ENCODE measurements around the gene NAV1. TPM values are rescaled to one million over a fixed set of nuclear protein-coding genes. Genes with fewer than 3 reads are reported as not detected.

NAV1 gene
- total RNA-seq, 4 donors from 2014 or later: 18.1 to 25.5 (median 21.0) TPM

DNA sequence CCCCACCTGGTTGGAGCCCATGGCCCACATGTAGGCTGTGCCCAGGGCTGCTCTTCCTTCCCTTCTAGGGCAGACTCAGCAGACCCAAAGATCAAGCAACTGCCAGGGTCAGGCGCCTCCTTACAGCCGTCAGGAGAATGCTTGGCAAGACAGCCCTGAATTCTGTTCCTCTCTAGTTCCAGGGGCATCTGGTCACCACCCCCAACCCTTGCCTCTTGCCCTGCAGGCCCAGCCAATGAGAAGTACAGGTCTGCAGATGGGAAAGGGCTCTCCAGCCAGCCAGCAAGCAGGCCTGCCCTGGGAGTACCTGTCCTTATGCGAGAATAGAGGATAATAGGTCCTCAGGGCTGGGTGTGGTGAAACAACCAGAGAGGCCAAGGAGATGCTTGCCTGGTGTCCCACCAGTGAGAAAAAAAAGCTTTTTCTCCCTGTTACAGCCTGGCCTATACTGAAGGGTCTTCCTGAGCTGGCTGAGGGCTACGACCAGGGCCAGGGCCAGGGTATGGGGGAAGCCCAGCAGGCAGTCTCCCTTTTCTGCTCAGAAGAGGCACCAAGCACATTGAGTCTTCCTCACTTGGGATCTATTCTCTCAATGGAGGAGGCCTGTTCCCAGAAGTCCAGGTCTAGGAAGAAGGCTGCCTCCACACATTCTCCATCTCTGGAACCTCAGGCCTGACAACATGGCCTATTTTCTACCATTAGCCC lies 31.4 kb downstream of the NAV1 start:
- Histone ChIP-seq H3K36me3 (no peaks in the 10 kb centered on the region), H3K9me3 (no peaks in the 10 kb centered on the region), H3K27ac (peak overlapping the region in 3 of 4 donors; percentile 59 to 79 (median 78)), H3K4me3 (no peak overlapping the region), H3K4me1 (peaks cover 3 to 52% (median 11%) of the 10 kb centered on the region in 3 donors), H3K27me3 (no peaks in the 10 kb centered on the region)
- TF ChIP-seq POLR2A (IDR thresholded peaks at IDR 0.05): no peak
- TF ChIP-seq, protein P1, sequence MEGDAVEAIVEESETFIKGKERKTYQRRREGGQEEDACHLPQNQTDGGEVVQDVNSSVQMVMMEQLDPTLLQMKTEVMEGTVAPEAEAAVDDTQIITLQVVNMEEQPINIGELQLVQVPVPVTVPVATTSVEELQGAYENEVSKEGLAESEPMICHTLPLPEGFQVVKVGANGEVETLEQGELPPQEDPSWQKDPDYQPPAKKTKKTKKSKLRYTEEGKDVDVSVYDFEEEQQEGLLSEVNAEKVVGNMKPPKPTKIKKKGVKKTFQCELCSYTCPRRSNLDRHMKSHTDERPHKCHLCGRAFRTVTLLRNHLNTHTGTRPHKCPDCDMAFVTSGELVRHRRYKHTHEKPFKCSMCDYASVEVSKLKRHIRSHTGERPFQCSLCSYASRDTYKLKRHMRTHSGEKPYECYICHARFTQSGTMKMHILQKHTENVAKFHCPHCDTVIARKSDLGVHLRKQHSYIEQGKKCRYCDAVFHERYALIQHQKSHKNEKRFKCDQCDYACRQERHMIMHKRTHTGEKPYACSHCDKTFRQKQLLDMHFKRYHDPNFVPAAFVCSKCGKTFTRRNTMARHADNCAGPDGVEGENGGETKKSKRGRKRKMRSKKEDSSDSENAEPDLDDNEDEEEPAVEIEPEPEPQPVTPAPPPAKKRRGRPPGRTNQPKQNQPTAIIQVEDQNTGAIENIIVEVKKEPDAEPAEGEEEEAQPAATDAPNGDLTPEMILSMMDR (IDR thresholded peaks at IDR 0.05): no peak
- intact Hi-C loops (cut with DNase I): no loop called here
- WGBS, 2 donors: no CpG with 5 or more reads among the region's 4 CpGs
- DNase-seq: no peak

DNA sequence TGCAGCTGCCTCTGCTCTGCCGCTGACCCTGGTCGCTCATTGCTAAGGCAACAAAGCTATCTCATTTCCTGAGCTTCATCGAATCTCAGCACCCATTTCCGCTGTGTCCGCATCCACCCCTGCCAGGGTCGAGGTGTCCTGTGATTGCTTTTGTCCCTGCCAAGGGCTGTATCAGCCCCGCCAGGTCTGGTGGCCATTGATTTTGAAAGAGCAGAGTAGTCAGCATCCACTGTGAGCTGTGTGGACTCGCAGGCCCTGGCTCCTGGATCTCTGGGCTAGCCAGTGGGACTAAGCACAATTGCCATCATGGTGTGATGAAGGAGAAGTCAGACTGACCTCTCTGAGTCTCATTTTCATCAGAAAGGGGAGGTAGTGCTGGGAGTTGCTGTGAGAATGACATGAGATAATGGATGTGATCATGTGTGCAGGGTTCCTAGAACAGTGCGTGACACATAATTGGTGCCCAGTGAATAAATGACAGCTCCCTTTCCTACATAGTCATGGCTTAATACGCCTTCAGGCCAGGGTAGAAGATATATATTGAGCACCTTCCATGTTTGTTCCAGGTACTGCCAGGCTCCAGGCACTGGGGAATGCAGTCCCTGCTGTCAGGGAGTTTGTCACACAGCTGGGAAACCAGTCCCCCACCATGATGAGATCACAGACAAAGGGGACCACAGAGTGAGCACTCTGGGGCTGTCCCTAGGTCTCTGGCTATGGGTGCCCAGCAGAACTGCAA lies 32.1 kb downstream of the NAV1 start:
- H3K27me3 ChIP-seq: no peaks in the 10 kb centered on the region
- H3K27ac ChIP-seq: peak overlapping the region in 3 of 4 donors; percentile 59 to 79 (median 78)
- no peaks in the 10 kb centered on the region for H3K9me3 ChIP-seq
- peaks cover 3 to 49% (median 11%) of the 10 kb centered on the region in 3 donors for H3K4me1 ChIP-seq
- 68 to 80% methylated on average over 7 of the region's 10 CpGs for WGBS, 2 donors
- no peak for TF ChIP-seq POLR2A (IDR thresholded peaks at IDR 0.05)
- TF ChIP-seq, protein P1 (IDR thresholded peaks at IDR 0.05): no peak
- H3K36me3 ChIP-seq: no peaks in the 10 kb centered on the region
- DNase-seq: no peak
- intact Hi-C loops (cut with DNase I): no loop called here
- no peak overlapping the region for H3K4me3 ChIP-seq

DNA sequence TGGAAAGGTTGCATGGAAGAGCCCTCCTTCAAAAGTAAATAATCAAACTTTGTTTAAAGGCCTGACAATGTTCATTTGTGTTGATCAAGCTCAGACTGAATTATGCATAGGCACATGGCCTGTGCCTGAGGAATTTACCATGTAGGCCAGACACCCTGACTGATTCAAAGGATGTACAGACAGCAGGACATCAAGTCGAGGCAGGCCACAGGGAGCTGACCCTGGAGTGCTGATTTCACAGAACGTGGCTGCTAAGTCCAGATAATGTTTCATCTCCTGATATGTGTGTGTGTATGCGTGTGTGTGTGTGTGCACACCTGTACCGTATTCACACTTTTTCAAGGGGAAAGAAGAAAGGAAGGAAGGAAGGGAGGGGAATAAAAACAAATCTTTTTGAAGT lies 34.1 kb downstream of the NAV1 start:
- no peak for TF ChIP-seq POLR2A (IDR thresholded peaks at IDR 0.05)
- TF ChIP-seq, protein P1 (IDR thresholded peaks at IDR 0.05): no peak
- 52 to 72% methylated on average over 4 of the region's 4 CpGs for WGBS, 2 donors
- Histone ChIP-seq H3K4me3 (no peak overlapping the region), H3K4me1 (peaks cover 0 to 34% (median 11%) of the 10 kb centered on the region in 3 donors), H3K9me3 (no peaks in the 10 kb centered on the region), H3K27me3 (no peaks in the 10 kb centered on the region), H3K27ac (peak overlapping the region in 3 of 4 donors; percentile 46 to 79 (median 59)), H3K36me3 (no peaks in the 10 kb centered on the region)
- no peak for DNase-seq
- intact Hi-C loops (cut with DNase I): no loop called here

DNA sequence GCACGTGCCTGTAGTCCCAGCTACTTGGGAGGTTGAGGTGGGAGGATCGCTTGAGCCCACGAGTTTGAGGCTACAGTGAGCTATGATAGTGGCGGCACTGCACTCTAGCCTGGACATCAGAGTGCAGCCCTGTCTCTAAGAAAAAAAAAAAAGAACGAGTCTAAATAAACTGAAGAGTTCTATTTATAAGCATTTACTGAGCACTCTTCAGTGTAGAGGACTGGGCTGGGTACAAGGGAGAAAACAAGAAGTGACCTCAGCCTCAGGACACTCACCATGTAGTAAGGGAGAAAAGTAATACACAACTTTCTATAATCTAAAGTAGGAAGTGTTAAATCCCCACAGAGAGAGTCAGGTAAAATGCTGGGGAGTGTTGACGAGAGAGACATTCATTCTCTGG lies 35.0 kb downstream of the NAV1 start:
- no peaks in the 10 kb centered on the region for H3K27me3 ChIP-seq
- no peak for TF ChIP-seq POLR2A (IDR thresholded peaks at IDR 0.05)
- TF ChIP-seq, protein P1 (IDR thresholded peaks at IDR 0.05): no peak
- intact Hi-C loops (cut with DNase I): no loop called here
- DNase-seq: no peak
- H3K27ac ChIP-seq: peak overlapping the region in 2 of 4 donors; percentile 59 to 79
- H3K9me3 ChIP-seq: no peaks in the 10 kb centered on the region
- H3K36me3 ChIP-seq: no peaks in the 10 kb centered on the region
- no peak overlapping the region for H3K4me3 ChIP-seq
- WGBS, 2 donors: 65 to 78% methylated on average over 6 of the region's 6 CpGs
- peaks cover 0 to 32% (median 11%) of the 10 kb centered on the region in 3 donors for H3K4me1 ChIP-seq

DNA sequence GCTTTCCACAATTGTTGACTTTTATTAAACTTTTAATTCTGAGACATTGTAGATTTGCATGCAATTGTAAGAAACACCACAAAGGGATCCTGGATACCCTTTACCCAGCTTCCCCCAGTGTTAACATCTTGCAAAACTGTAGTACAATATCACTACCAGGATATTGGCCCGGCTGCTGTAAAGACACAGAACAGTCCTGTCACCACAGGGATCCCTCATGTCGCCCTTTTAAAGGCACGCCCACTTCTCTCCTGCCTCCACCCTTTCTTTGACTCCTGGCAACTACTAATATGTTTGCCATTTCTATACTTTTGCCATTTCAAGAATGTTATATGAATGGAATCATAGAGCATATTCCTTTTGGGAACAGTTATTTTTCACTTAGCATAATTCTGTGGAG lies 37.0 kb downstream of the NAV1 start:
- 72 to 80% methylated on average over 3 of the region's 3 CpGs for WGBS, 2 donors
- TF ChIP-seq, protein P1 (IDR thresholded peaks at IDR 0.05): no peak
- TF ChIP-seq POLR2A (IDR thresholded peaks at IDR 0.05): no peak
- intact Hi-C loops (cut with DNase I): no loop called here

More for the DNA sequence above, 37.0 kb downstream of the NAV1 start:
- Histone ChIP-seq H3K27ac (no peak overlapping the region), H3K36me3 (no peaks in the 10 kb centered on the region), H3K4me3 (no peak overlapping the region), H3K4me1 (peaks cover 0 to 12% (median 1%) of the 10 kb centered on the region in 3 donors), H3K27me3 (no peaks in the 10 kb centered on the region), H3K9me3 (no peaks in the 10 kb centered on the region)
- DNase-seq: no peak

Data from esophagus squamous epithelium (tissue), 5 donors.